MM.1S (cell line): ENCODE measurements around the gene HEPACAM.

Source experiments
- EZH2 ChIP-seq: fragments of 300-600 bp; sonication (generic); optimal IDR thresholded peaks from 2 replicates; pipeline ENCODE3; 2017; ENCODE audit warnings: low read depth, mild to moderate bottlenecking, antibody characterized with exemption, low read length, mixed read lengths
- EZH2phosphoT487 ChIP-seq: fragments of 300-600 bp; sonication (generic); IDR thresholded peaks from 2 replicates; pipeline ENCODE4 v1.6.1; 2018; ENCODE audit warnings: antibody characterized with exemption, low read length
- TF ChIP-seq, protein P1 (sequence below): fragments of 300-600 bp; sonication (generic); IDR thresholded peaks from 2 replicates; pipeline ENCODE4 v1.5.1; 2016; ENCODE audit warnings: antibody characterized with exemption, low read length, mixed read lengths

DNA sequence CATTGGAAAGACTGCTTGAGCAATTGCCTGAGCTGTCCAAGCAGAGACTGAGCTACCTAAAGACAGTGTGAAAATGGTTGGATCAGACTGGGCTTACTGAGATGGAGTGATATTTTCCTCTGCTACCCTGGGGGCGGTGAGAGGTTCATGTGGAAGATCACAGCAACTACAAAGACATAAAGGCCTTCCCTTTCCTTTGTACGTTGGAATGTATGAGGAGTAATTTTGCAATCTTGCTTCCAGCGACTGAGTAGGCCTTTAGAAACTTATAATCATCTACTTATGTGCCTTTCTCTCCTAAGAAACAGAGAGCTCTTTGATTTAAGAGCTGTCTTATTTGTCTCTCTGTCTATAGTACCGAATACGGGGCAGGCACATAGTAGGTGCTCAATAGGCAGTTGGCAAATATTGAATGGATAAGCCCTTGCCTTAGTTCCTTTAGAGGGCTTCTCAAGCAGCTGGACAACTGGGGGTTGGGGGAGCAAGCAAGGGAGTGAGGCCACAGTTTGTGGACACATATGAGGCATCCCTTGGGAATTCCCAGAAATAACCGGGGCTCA lies 2.4 kb upstream of the HEPACAM start:
- TF ChIP-seq, protein P1, sequence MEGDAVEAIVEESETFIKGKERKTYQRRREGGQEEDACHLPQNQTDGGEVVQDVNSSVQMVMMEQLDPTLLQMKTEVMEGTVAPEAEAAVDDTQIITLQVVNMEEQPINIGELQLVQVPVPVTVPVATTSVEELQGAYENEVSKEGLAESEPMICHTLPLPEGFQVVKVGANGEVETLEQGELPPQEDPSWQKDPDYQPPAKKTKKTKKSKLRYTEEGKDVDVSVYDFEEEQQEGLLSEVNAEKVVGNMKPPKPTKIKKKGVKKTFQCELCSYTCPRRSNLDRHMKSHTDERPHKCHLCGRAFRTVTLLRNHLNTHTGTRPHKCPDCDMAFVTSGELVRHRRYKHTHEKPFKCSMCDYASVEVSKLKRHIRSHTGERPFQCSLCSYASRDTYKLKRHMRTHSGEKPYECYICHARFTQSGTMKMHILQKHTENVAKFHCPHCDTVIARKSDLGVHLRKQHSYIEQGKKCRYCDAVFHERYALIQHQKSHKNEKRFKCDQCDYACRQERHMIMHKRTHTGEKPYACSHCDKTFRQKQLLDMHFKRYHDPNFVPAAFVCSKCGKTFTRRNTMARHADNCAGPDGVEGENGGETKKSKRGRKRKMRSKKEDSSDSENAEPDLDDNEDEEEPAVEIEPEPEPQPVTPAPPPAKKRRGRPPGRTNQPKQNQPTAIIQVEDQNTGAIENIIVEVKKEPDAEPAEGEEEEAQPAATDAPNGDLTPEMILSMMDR: no peak
- no peak for TF ChIP-seq EZH2
- TF ChIP-seq EZH2phosphoT487: no peak
